Lower lobe of right lung (tissue), 2 donors: ENCODE data around the gene REV1. TPM values are rescaled to one million over a fixed set of nuclear protein-coding genes. Genes with fewer than 3 reads are reported as not detected.

Experiments used
- ATAC-seq, 2 donors: fragments of 200-7000 bp; cut with Tn5 transposase; one replicate each; pipeline ENCODE4 v1.9.1; 2020 to 2022; ENCODE audit warnings: mild to moderate bottlenecking in 2 of 2, moderate library complexity in 2 of 2
- DNase-seq: peaks from one replicate; pipeline ENCODE4 v3.0.0-alpha.2; 2020
- H3K27ac ChIP-seq: fragments of 200-600 bp; one replicate; pipeline ENCODE4 v1.8.0; 2022
- H3K27me3 ChIP-seq: fragments of 200-600 bp; one replicate; pipeline ENCODE4 v1.8.0; 2022; ENCODE audit warnings: low read depth
- H3K36me3 ChIP-seq: fragments of 200-600 bp; one replicate; pipeline ENCODE4 v1.8.0; 2022; ENCODE audit warnings: mild to moderate bottlenecking
- H3K4me1 ChIP-seq: fragments of 200-600 bp; one replicate; pipeline ENCODE4 v1.8.0; 2022
- H3K4me3 ChIP-seq: fragments of 200-600 bp; one replicate; pipeline ENCODE4 v1.8.0; 2022; ENCODE audit warnings: mild to moderate bottlenecking
- H3K9me3 ChIP-seq: fragments of 200-600 bp; one replicate; pipeline ENCODE4 v1.8.0; 2022
- CTCF ChIP-seq: fragments of 200-600 bp; IDR thresholded peaks from one replicate; pipeline ENCODE4 v1.8.0; 2022; ENCODE audit warnings: antibody characterized with exemption, mild to moderate bottlenecking
- intact Hi-C: fragments of 100-400 bp; cut with DNase I; formaldehyde crosslinking; loops from one replicate; pipeline ENCODE4 v1.11.0; 2022
- long read RNA-seq: library from polyadenylated mRNA; unstranded; transcript quantifications from one replicate; pipeline ENCODE4 v2.0.0, GENCODE V29; 2021
- total RNA-seq: library from RNA; stranded (reverse); fragmentation: NEBNext Ultra II Directional; extraction: Animal tissue kit (Norgen Biotek cat#: 25700); gene quantifications from one replicate; pipeline ENCODE4 v1.2.1, GENCODE V29; 2021
- donor health status: DM: no; HTN: yes; CAD: no; lungs with severe emphysema.

The REV1 gene
- 50.7 TPM for total RNA-seq
- long read RNA-seq, full-length matches to known transcripts, result 1 of 58 reads
- long read RNA-seq, partial matches to known transcripts, result 36 of 58 reads
- long read RNA-seq, other reads (novel, unspliced or antisense), result 21 of 58 reads

DNA sequence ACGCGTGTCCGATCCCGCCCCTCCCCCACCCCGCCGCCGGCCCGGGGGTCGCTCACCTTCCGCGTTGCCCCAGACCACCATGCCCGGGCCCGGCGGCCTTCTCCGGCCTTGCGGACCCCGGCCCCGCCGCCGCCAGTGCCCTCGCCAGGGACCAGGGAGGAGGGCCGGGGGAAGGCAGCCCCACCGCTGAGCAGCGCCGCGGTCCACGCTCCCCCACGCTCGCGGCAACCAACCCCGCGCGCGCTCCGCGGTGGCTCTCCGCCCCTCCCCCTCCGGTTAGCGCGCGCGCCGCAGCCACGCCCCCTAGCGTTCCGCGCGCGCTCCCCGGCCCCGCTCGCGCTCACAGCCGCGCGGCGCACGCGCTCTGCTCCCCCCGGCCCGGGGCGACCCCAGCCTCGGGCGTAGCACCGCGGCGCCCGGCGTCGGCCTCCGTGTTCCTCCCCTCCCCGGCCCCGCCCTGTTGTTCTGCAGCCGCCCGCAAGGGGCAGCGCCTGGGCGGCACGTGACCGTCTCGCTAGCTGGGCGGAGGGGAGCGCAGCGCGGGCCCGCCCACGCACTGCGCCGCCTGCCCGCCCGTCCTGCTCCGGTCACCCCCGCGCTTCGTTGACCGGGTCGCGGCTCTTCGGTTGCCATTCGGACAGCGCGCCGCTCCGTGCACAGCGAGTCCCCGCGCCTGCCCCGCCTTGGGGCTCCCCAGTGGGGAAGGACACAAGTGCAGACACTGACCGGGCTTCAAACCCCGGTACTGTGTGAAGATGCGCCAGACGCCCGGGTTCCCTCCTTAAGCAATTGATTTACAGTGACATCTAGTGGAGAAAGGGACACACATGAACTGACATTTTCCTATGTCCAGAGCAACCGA is at the start of gene REV1:
REV1 (minus strand) TSS at position 257 of the 862 bp plus-strand sequence. CDS start 25,042 bp downstream, outside the sequence.
- Histone ChIP-seq H3K27ac (peak within 1 kb of the TSS; percentile 95), H3K27me3 (no peaks in the 10 kb centered on the region), H3K4me3 (peak within 1 kb of the TSS; percentile 87), H3K9me3 (no peaks in the 10 kb centered on the region), H3K4me1 (peaks cover 35% of the 10 kb centered on the region), H3K36me3 (no peaks in the 10 kb centered on the region)
- intact Hi-C loops, result no loop called here
- peak; percentile 73 for TF ChIP-seq CTCF
- ATAC-seq, result peak; percentile 95 to 97
- peak; percentile 94 for DNase-seq

DNA sequence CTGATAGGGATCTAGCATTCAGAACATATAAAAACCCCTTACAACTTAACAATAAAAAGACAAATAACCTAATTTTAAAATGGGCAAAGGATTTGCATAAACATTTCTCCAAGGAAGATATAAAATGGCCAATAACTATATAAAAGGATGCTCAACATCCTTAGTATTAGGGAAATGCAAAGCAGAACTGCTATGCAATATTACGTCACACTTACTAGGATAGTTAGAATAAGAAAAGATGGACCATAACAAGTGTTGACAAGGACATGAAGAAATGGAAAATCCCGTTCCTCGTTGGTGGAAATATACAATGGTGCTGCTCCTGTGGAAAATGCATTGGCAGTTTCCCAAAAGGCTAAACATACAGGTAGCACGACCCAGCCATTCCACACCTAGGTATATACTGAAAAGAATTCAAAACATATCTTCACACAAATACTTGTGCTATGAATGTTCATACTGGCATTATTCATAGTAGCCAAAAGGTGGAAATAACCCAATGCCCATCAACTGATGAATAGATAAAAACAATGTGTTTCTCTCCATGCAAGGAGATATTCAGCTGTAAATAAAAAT is 48.2 kb upstream of the REV1 start:
- DNase-seq (no peak), ATAC-seq (no peak)
- no peak overlapping the region for H3K4me3 ChIP-seq
- no peaks in the 10 kb centered on the region for H3K27me3 ChIP-seq
- no peak overlapping the region for H3K27ac ChIP-seq
- H3K4me1 ChIP-seq, result no peaks in the 10 kb centered on the region
- no peaks in the 10 kb centered on the region for H3K36me3 ChIP-seq
- intact Hi-C loops, result no loop called here
- no peak for TF ChIP-seq CTCF
- H3K9me3 ChIP-seq, result no peaks in the 10 kb centered on the region

DNA sequence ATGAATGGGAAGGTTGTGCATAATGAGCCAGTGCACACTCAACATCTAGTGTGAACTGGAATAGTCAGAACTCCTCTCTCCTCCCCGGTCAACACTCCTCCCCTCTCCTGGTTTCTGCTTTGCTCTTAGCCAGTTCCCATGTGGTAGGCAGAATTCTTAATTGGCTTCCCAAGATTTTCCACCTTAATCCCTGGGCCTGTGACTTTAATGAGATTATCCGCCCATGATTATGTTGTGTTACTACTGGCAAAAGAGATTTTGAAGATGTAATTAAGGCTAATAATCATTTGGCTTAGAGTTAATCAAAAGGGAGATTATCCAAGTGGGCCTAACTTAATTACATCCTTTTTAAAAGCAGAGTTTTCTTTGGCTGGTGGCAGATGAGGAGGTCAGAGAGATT is 34.2 kb upstream of the REV1 start:
- Histone ChIP-seq H3K4me1 (no peaks in the 10 kb centered on the region), H3K9me3 (no peaks in the 10 kb centered on the region), H3K27ac (no peak overlapping the region), H3K36me3 (no peaks in the 10 kb centered on the region), H3K27me3 (no peaks in the 10 kb centered on the region), H3K4me3 (no peak overlapping the region)
- ATAC-seq (no peak), DNase-seq (no peak)
- no peak for TF ChIP-seq CTCF
- intact Hi-C loops, result no loop called here

GRCh38 chr2:99522157-99522556 is 32.3 kb upstream of the REV1 start:
- Histone ChIP-seq H3K4me1 (no peaks in the 10 kb centered on the region), H3K27me3 (no peaks in the 10 kb centered on the region), H3K36me3 (no peaks in the 10 kb centered on the region), H3K9me3 (no peaks in the 10 kb centered on the region), H3K27ac (no peak overlapping the region), H3K4me3 (no peak overlapping the region)
- no peak for TF ChIP-seq CTCF
- intact Hi-C loops, result no loop called here
- DNase-seq (no peak), ATAC-seq (no peak)

GRCh38 chr2:99520813-99521212 is 31.0 kb upstream of the REV1 start:
- H3K4me3 ChIP-seq, result no peak overlapping the region
- no peaks in the 10 kb centered on the region for H3K27me3 ChIP-seq
- no peak overlapping the region for H3K27ac ChIP-seq
- no peak for TF ChIP-seq CTCF
- H3K4me1 ChIP-seq, result no peaks in the 10 kb centered on the region
- no peak for DNase-seq
- peak; percentile 40 to 42 for ATAC-seq
- no peaks in the 10 kb centered on the region for H3K9me3 ChIP-seq
- H3K36me3 ChIP-seq, result no peaks in the 10 kb centered on the region
- intact Hi-C loops, result no loop called here
